ENCODE results near the gene EPS8L3.
A peak's percentile ranks its signal among the peaks of the same experiment; 100 is the strongest.

Gene EPS8L3

GRCh38 chr1:109730666-109731065 lies 33.1 kb downstream of the EPS8L3 start:
- H3K27me3 Mint-ChIP-seq: peaks cover 0 to 9% of the 10 kb centered on the region in 2 donors
- H3K9me3 Mint-ChIP-seq: peaks cover 0 to 1% of the 10 kb centered on the region in 2 donors
- DNase-seq (no peak), ATAC-seq (replicated peaks) (no peak)
- H3K27ac Mint-ChIP-seq: no peak overlapping the region
- H3K36me3 Mint-ChIP-seq: peaks cover 0 to 3% of the 10 kb centered on the region in 2 donors
- H3K4me1 Mint-ChIP-seq: no peaks in the 10 kb centered on the region
- H3K4me3 Mint-ChIP-seq: no peak overlapping the region

- H3K4me1 Mint-ChIP-seq: no peaks in the 10 kb centered on the region
- H3K27me3 Mint-ChIP-seq: peaks cover 0 to 13% of the 10 kb centered on the region in 2 donors
These were observed 34.9 kb downstream of the EPS8L3 start for GRCh38 chr1:109728870-109729269.

GRCh38 chr1:109726728-109727373 lies 36.9 kb downstream of the EPS8L3 start:
- no peak for ATAC-seq (replicated peaks)
- peaks cover 0 to 10% of the 10 kb centered on the region in 2 donors for H3K27me3 Mint-ChIP-seq
- peak overlapping the region; percentile 26 for H3K27ac Mint-ChIP-seq
- H3K4me1 Mint-ChIP-seq: no peaks in the 10 kb centered on the region
- DNase-seq: no peak
- no peaks in the 10 kb centered on the region for H3K9me3 Mint-ChIP-seq
- no peak overlapping the region for H3K4me3 Mint-ChIP-seq
- H3K36me3 Mint-ChIP-seq: peaks cover 0 to 3% of the 10 kb centered on the region in 2 donors

More at GRCh38 chr1:109728870-109729269, 34.9 kb downstream of the EPS8L3 start:
- Mint-ChIP-seq H3K9me3 (peaks cover 0 to 1% of the 10 kb centered on the region in 2 donors), H3K27ac (no peak overlapping the region), H3K36me3 (peaks cover 0 to 3% of the 10 kb centered on the region in 2 donors), H3K4me3 (no peak overlapping the region)
- no peak for DNase-seq
- no peak for ATAC-seq (replicated peaks)

- H3K36me3 Mint-ChIP-seq: peaks cover 0 to 3% of the 10 kb centered on the region in 2 donors
- H3K27me3 Mint-ChIP-seq: peaks cover 0 to 10% of the 10 kb centered on the region in 2 donors
- no peak overlapping the region for H3K27ac Mint-ChIP-seq
- H3K4me1 Mint-ChIP-seq: no peaks in the 10 kb centered on the region
- ATAC-seq (replicated peaks) (no peak), DNase-seq (no peak)
- no peaks in the 10 kb centered on the region for H3K9me3 Mint-ChIP-seq
- no peak overlapping the region for H3K4me3 Mint-ChIP-seq
These were observed 37.7 kb downstream of the EPS8L3 start for GRCh38 chr1:109726007-109726406.

- H3K27ac Mint-ChIP-seq: no peak overlapping the region
- H3K9me3 Mint-ChIP-seq: no peaks in the 10 kb centered on the region
- peaks cover 0 to 10% of the 10 kb centered on the region in 2 donors for H3K27me3 Mint-ChIP-seq
- DNase-seq (no peak), ATAC-seq (replicated peaks) (no peak)
- no peaks in the 10 kb centered on the region for H3K4me1 Mint-ChIP-seq
- no peak overlapping the region for H3K4me3 Mint-ChIP-seq
- H3K36me3 Mint-ChIP-seq: peaks cover 0 to 3% of the 10 kb centered on the region in 2 donors
These were observed 38.2 kb downstream of the EPS8L3 start for GRCh38 chr1:109725510-109725909.

- no peak for ATAC-seq (replicated peaks)
- Mint-ChIP-seq H3K9me3 (no peaks in the 10 kb centered on the region), H3K4me1 (no peaks in the 10 kb centered on the region), H3K27me3 (peaks cover 0 to 10% of the 10 kb centered on the region in 2 donors), H3K4me3 (no peak overlapping the region), H3K27ac (no peak overlapping the region), H3K36me3 (peaks cover 0 to 3% of the 10 kb centered on the region in 2 donors)
- DNase-seq: no peak
These were observed 38.8 kb downstream of the EPS8L3 start for GRCh38 chr1:109724933-109725332.

GRCh38 chr1:109722908-109723691 lies 40.6 kb downstream of the EPS8L3 start:
- Mint-ChIP-seq H3K9me3 (no peaks in the 10 kb centered on the region), H3K36me3 (peaks cover 0 to 3% of the 10 kb centered on the region in 2 donors)
- no peak for DNase-seq

GRCh38 chr1:109721971-109722370 lies 41.8 kb downstream of the EPS8L3 start:
- peaks cover 2 to 8% of the 10 kb centered on the region in 2 donors for H3K4me1 Mint-ChIP-seq
- no peaks in the 10 kb centered on the region for H3K9me3 Mint-ChIP-seq
- H3K27me3 Mint-ChIP-seq: peaks cover 0 to 14% of the 10 kb centered on the region in 2 donors
- H3K27ac Mint-ChIP-seq: no peak overlapping the region
- DNase-seq: no peak
- H3K4me3 Mint-ChIP-seq: no peak overlapping the region
- H3K36me3 Mint-ChIP-seq: peaks cover 0 to under 1% of the 10 kb centered on the region in 2 donors
- no peak for ATAC-seq (replicated peaks)

More at GRCh38 chr1:109722908-109723691, 40.6 kb downstream of the EPS8L3 start:
- Mint-ChIP-seq H3K27ac (no peak overlapping the region), H3K4me1 (peaks cover 2 to 8% of the 10 kb centered on the region in 2 donors), H3K27me3 (peaks cover 0 to 10% of the 10 kb centered on the region in 2 donors), H3K4me3 (no peak overlapping the region)
- no peak for ATAC-seq (replicated peaks)

- no peak for ATAC-seq (replicated peaks)
- Mint-ChIP-seq H3K9me3 (no peaks in the 10 kb centered on the region), H3K27me3 (peaks cover 0 to 11% of the 10 kb centered on the region in 2 donors), H3K4me3 (no peak overlapping the region), H3K36me3 (no peaks in the 10 kb centered on the region), H3K4me1 (peaks cover 2 to 8% of the 10 kb centered on the region in 2 donors), H3K27ac (no peak overlapping the region)
- DNase-seq: no peak
These were observed 42.7 kb downstream of the EPS8L3 start for GRCh38 chr1:109721042-109721441.

GRCh38 chr1:109719337-109719837 lies 44.3 kb downstream of the EPS8L3 start:
- no peaks in the 10 kb centered on the region for H3K9me3 Mint-ChIP-seq
- DNase-seq (no peak), ATAC-seq (replicated peaks) (peak; percentile 36 to 42)
- peak overlapping the region; percentile 65 for H3K27ac Mint-ChIP-seq
- H3K36me3 Mint-ChIP-seq: no peaks in the 10 kb centered on the region
- no peak overlapping the region for H3K4me3 Mint-ChIP-seq
- peaks cover 5 to 10% of the 10 kb centered on the region in 2 donors for H3K27me3 Mint-ChIP-seq
- H3K4me1 Mint-ChIP-seq: peaks cover 2 to 8% of the 10 kb centered on the region in 2 donors

GRCh38 chr1:109718495-109718894 lies 45.2 kb downstream of the EPS8L3 start:
- Mint-ChIP-seq H3K27me3 (peaks cover 14 to 19% of the 10 kb centered on the region in 2 donors), H3K36me3 (no peaks in the 10 kb centered on the region), H3K9me3 (no peaks in the 10 kb centered on the region)

GRCh38 chr1:109717729-109718128 lies 46.0 kb downstream of the EPS8L3 start:
- DNase-seq (no peak), ATAC-seq (replicated peaks) (no peak)
- H3K4me1 Mint-ChIP-seq: peaks cover 2 to 8% of the 10 kb centered on the region in 2 donors
- H3K36me3 Mint-ChIP-seq: no peaks in the 10 kb centered on the region
- no peak overlapping the region for H3K27ac Mint-ChIP-seq
- no peaks in the 10 kb centered on the region for H3K9me3 Mint-ChIP-seq
- peaks cover 18 to 22% of the 10 kb centered on the region in 2 donors for H3K27me3 Mint-ChIP-seq
- no peak overlapping the region for H3K4me3 Mint-ChIP-seq

More at GRCh38 chr1:109718495-109718894, 45.2 kb downstream of the EPS8L3 start:
- DNase-seq: no peak
- no peak for ATAC-seq (replicated peaks)
- H3K4me3 Mint-ChIP-seq: no peak overlapping the region
- peaks cover 2 to 8% of the 10 kb centered on the region in 2 donors for H3K4me1 Mint-ChIP-seq
- H3K27ac Mint-ChIP-seq: no peak overlapping the region

- no peak overlapping the region for H3K27ac Mint-ChIP-seq
These were observed 47.1 kb downstream of the EPS8L3 start for GRCh38 chr1:109716570-109717090.

GRCh38 chr1:109716121-109716520 lies 47.6 kb downstream of the EPS8L3 start:
- Mint-ChIP-seq H3K4me3 (no peak overlapping the region), H3K27me3 (peaks cover 28 to 30% of the 10 kb centered on the region in 2 donors), H3K27ac (no peak overlapping the region), H3K9me3 (no peaks in the 10 kb centered on the region), H3K36me3 (no peaks in the 10 kb centered on the region), H3K4me1 (peaks cover 5 to 21% of the 10 kb centered on the region in 2 donors)
- no peak for ATAC-seq (replicated peaks)
- DNase-seq: no peak

More at GRCh38 chr1:109716570-109717090, 47.1 kb downstream of the EPS8L3 start:
- Mint-ChIP-seq H3K36me3 (no peaks in the 10 kb centered on the region), H3K9me3 (no peaks in the 10 kb centered on the region), H3K4me1 (peaks cover 5 to 18% of the 10 kb centered on the region in 2 donors), H3K4me3 (no peak overlapping the region), H3K27me3 (peaks cover 28% of the 10 kb centered on the region in 2 donors)
- DNase-seq: no peak
- ATAC-seq (replicated peaks): no peak
